ENCODE data around the gene HSD11B2. TPM values are rescaled to one million over a fixed set of nuclear protein-coding genes. Genes with fewer than 3 reads are reported as not detected.

HSD11B2 gene
- total RNA-seq, 4 donors from 2014 or later = 1.2 to 82.1 (median 9.7) TPM

DNA sequence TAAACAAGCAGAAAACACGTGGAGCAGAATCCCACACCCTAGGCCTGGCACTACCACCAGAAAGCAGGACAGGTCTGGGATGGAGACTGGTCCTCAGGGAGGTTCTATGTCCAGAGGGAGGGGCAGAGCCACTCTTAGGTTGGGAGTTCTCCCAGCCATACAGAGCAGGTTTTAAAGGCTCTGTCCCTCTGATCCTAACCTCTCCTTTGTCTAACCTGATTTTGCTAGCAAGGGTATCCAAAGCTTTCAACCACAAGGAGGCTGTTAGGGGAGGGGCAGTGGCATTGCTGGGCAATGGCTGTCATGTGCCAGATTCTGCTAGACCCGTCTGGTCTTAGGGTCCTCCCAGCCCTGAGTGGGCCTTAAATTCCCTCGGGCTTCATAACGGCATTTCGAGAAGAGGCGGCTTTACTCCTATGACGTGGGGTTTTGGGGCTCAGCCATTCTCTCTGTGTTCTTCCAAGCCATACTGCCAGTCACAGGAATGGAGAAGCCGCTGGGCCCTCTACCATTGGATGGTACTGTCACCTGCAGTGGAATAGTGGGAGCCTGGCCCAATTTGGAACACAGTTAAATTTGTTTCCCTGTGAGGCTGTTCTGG lies 43.3 kb upstream of the HSD11B2 start:
- intact Hi-C loops (cut with DNase I; ENCODE audit: low total_unique reads) = no loop called here
- TF ChIP-seq POLR2A (IDR thresholded peaks at IDR 0.05) = no peak
- TF ChIP-seq, protein P1, sequence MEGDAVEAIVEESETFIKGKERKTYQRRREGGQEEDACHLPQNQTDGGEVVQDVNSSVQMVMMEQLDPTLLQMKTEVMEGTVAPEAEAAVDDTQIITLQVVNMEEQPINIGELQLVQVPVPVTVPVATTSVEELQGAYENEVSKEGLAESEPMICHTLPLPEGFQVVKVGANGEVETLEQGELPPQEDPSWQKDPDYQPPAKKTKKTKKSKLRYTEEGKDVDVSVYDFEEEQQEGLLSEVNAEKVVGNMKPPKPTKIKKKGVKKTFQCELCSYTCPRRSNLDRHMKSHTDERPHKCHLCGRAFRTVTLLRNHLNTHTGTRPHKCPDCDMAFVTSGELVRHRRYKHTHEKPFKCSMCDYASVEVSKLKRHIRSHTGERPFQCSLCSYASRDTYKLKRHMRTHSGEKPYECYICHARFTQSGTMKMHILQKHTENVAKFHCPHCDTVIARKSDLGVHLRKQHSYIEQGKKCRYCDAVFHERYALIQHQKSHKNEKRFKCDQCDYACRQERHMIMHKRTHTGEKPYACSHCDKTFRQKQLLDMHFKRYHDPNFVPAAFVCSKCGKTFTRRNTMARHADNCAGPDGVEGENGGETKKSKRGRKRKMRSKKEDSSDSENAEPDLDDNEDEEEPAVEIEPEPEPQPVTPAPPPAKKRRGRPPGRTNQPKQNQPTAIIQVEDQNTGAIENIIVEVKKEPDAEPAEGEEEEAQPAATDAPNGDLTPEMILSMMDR (IDR thresholded peaks at IDR 0.05) = no peak
- H3K9me3 ChIP-seq = no peaks in the 10 kb centered on the region
- no peak overlapping the region for H3K4me3 ChIP-seq
- H3K36me3 ChIP-seq = no peaks in the 10 kb centered on the region
- no peaks in the 10 kb centered on the region for H3K27me3 ChIP-seq
- no peak for DNase-seq
- H3K27ac ChIP-seq = no peak overlapping the region
- no peaks in the 10 kb centered on the region for H3K4me1 ChIP-seq

- no peak overlapping the region for H3K4me3 ChIP-seq
- DNase-seq = no peak
- intact Hi-C loops (cut with DNase I; ENCODE audit: low total_unique reads) = no loop called here
- peaks cover 0 to 5% of the 10 kb centered on the region in 2 donors for H3K4me1 ChIP-seq
- H3K27me3 ChIP-seq = no peaks in the 10 kb centered on the region
- no peak for TF ChIP-seq POLR2A (IDR thresholded peaks at IDR 0.05)
- TF ChIP-seq, protein P1 (IDR thresholded peaks at IDR 0.05) = no peak
- no peaks in the 10 kb centered on the region for H3K9me3 ChIP-seq
- no peaks in the 10 kb centered on the region for H3K36me3 ChIP-seq
- H3K27ac ChIP-seq = no peak overlapping the region
Measured at GRCh38 chr16:67388191-67388590, 42.7 kb upstream of the HSD11B2 start.

- no peak for DNase-seq
- Histone ChIP-seq H3K4me1 (peaks cover 0 to 6% of the 10 kb centered on the region in 2 donors), H3K27me3 (no peaks in the 10 kb centered on the region), H3K4me3 (no peak overlapping the region), H3K36me3 (no peaks in the 10 kb centered on the region), H3K27ac (no peak overlapping the region), H3K9me3 (no peaks in the 10 kb centered on the region)
- intact Hi-C loops (cut with DNase I; ENCODE audit: low total_unique reads) = no loop called here
- TF ChIP-seq POLR2A (IDR thresholded peaks at IDR 0.05) = no peak
- TF ChIP-seq, protein P1 (IDR thresholded peaks at IDR 0.05) = no peak
Measured at GRCh38 chr16:67388591-67388990, 42.3 kb upstream of the HSD11B2 start.

DNA sequence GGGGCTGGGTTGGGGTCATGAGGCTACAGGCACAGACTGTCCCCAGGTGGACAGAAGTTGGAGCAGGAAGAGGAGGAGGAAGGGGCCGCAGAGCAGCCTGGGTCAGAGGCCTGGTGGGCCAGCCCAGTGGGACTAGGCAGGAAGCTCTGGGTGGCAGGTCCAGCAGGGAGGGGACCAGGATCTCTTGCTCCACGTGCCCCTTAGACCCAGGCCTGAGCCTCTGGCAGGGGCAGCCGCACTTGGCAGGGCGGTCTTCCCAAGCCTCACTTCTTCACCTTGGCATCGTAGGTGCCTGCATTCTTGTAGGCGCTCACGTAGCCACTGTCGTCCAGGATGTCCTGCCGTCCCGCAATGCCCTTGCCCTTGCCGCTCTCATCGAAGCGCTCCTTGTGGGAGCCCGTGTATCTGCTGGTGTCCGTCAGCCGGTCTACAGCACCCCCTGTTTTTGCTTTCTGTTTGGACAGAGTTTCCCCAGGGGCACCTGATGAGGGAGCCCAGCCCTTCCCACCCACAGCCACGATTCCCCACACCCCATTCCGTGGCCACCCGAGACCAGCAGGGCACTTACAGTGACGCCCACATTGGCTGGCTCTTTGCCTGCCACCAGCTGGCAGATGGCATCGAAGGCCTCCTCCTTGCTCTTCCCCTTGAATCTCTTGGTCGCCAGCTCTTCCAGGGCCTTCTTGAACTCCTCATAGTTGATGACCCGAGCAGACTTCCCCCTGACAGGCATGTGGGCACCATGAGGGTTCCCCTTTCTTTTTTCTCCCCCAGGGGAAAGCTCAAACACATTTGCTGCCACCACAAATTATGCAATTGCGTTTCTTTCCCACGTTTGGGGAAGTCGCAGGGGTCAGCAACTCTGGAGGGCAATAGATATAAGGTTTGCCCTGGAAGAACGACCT lies 40.8 kb upstream of the HSD11B2 start:
- intact Hi-C loops (cut with DNase I; ENCODE audit: low total_unique reads) = no loop called here
- peaks cover 0 to 11% of the 10 kb centered on the region in 2 donors for H3K4me1 ChIP-seq
- H3K27ac ChIP-seq = no peak overlapping the region
- no peaks in the 10 kb centered on the region for H3K27me3 ChIP-seq
- H3K4me3 ChIP-seq = no peak overlapping the region
- no peaks in the 10 kb centered on the region for H3K36me3 ChIP-seq
- peak in 1 of 2 donors; percentile 16 for DNase-seq
- TF ChIP-seq, protein P1 (IDR thresholded peaks at IDR 0.05) = no peak
- no peak for TF ChIP-seq POLR2A (IDR thresholded peaks at IDR 0.05)
- H3K9me3 ChIP-seq = no peaks in the 10 kb centered on the region

DNA sequence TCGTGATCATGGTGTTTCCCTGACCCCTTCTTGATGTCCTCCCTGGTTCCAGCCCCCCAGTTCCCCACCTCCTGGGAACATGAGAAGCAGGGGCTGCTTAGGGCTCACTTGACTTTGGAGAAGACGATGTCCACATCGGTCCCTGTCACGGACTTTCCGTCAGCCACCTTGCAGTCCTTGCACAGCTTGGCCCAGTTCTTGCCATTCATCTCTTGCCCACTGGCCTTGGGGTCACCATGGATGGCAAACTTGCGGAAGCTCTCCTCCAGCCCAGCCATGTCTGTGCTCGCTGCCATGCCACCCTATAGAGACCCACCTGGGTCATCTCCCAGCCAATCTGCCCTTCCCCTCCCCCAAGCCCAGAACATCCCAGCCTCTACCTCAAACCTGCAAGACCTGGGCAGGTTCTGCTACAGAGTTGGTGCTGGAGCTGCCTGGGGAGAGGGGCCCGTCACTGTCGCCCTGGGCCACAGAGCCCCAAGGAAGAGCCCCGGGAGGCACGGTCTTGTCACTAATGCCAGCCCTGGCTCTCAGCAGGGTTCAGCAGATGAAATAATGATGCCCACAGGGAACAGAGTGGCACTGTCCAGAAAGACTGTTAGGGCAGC lies 40.0 kb upstream of the HSD11B2 start:
- Histone ChIP-seq H3K27ac (no peak overlapping the region), H3K27me3 (no peaks in the 10 kb centered on the region), H3K36me3 (no peaks in the 10 kb centered on the region), H3K9me3 (no peaks in the 10 kb centered on the region), H3K4me1 (peaks cover 0 to 13% of the 10 kb centered on the region in 2 donors), H3K4me3 (no peak overlapping the region)
- intact Hi-C loops (cut with DNase I; ENCODE audit: low total_unique reads) = no loop called here
- TF ChIP-seq, protein P1 (IDR thresholded peaks at IDR 0.05) = no peak
- no peak for TF ChIP-seq POLR2A (IDR thresholded peaks at IDR 0.05)
- no peak for DNase-seq
